Liver (tissue), 9 donors: ENCODE data around the gene MED22. TPM values are rescaled to one million over a fixed set of nuclear protein-coding genes. Genes with fewer than 3 reads are reported as not detected.

Experiments used
- DNase-seq: peaks from one replicate; pipeline ENCODE4 v3.0.0-alpha.2; 2017; ENCODE audit warnings: low spot score
- H3K27ac ChIP-seq, 2 donors: one replicate each; pipeline ENCODE4 v1.7.0; 2013; ENCODE audit warnings: inconsistent platforms in 2 of 2, low read length in 2 of 2, control low read depth in 1 of 2, low read depth in 1 of 2, mild to moderate bottlenecking in 1 of 2
- H3K27me3 ChIP-seq, 4 donors: one replicate each; pipeline versions ENCODE4 v1.6.1 to v1.7.0; 2013; ENCODE audit warnings: low read length in 3 of 4, inconsistent platforms in 1 of 4, mild to moderate bottlenecking in 1 of 4, moderate library complexity in 1 of 4; ENCODE audit not compliant: control insufficient read depth in 4 of 4, insufficient read depth in 4 of 4
- H3K36me3 ChIP-seq, 4 donors: one replicate each; pipeline versions ENCODE4 v1.6.1 to v1.7.0; 2013; ENCODE audit warnings: low read length in 3 of 4, mild to moderate bottlenecking in 3 of 4, low read depth in 1 of 4, moderate library complexity in 1 of 4; ENCODE audit not compliant: control insufficient read depth in 4 of 4, insufficient read depth in 3 of 4
- H3K4me1 ChIP-seq, 4 donors: one replicate each; pipeline versions ENCODE4 v1.6.1 to v1.7.0; 2013; ENCODE audit warnings: low read length in 3 of 4, mild to moderate bottlenecking in 3 of 4, moderate library complexity in 1 of 4; ENCODE audit not compliant: control insufficient read depth in 4 of 4, insufficient read depth in 4 of 4
- H3K4me3 ChIP-seq, 3 donors: one replicate each; pipeline versions ENCODE4 v1.6.1 to v1.7.0; 2013; ENCODE audit warnings: low read length in 3 of 3, control low read depth in 1 of 3, low read depth in 1 of 3, mild to moderate bottlenecking in 1 of 3
- H3K9ac ChIP-seq, 2 donors: one replicate each; pipeline ENCODE4 v1.7.0; 2013; ENCODE audit warnings: low read length in 2 of 2, mild to moderate bottlenecking in 2 of 2, moderate library complexity in 2 of 2, control low read depth in 1 of 2, low read depth in 1 of 2
- H3K9me3 ChIP-seq, 4 donors: one replicate each; pipeline versions ENCODE4 v1.6.1 to v1.7.0; 2013; ENCODE audit warnings: low read length in 3 of 4; ENCODE audit not compliant: control insufficient read depth in 4 of 4
- ATF3 ChIP-seq: IDR thresholded peaks from 2 replicates; pipeline ENCODE4 v1.6.1; 2016; ENCODE audit warnings: antibody characterized with exemption
- CTCF ChIP-seq: fragments of 150-350 bp; IDR thresholded peaks from 2 replicates; pipeline ENCODE4 v1.5.1; 2017; ENCODE audit warnings: improper control_type of control experiment, low read depth, low read length; ENCODE audit not compliant: missing input control
- EGR1 ChIP-seq, 2 donors: IDR thresholded peaks; 2 replicates each; pipeline ENCODE4 v1.6.1; 2016 to 2018; ENCODE audit warnings: antibody characterized with exemption in 2 of 2, low read depth in 2 of 2
- FOXA1 ChIP-seq: IDR thresholded peaks from 2 replicates; pipeline ENCODE4 v1.6.1; 2016; ENCODE audit warnings: antibody characterized with exemption
- FOXA2 ChIP-seq: IDR thresholded peaks from 2 replicates; pipeline ENCODE4 v1.6.1; 2016; ENCODE audit warnings: antibody characterized with exemption
- GABPA ChIP-seq, 2 donors: IDR thresholded peaks in 1 of 2; conservative IDR thresholded peaks in 1 of 2; 2 replicates each; pipeline ENCODE4 v1.6.1; 2016; ENCODE audit warnings: antibody characterized with exemption in 2 of 2, mild to moderate bottlenecking in 1 of 2, moderate library complexity in 1 of 2
- HNF4A ChIP-seq, 2 donors: conservative IDR thresholded peaks; 2 replicates each; pipeline ENCODE4 v1.6.1; 2016; ENCODE audit warnings: antibody characterized with exemption in 2 of 2, mild to moderate bottlenecking in 2 of 2
- HNF4G ChIP-seq: IDR thresholded peaks from 2 replicates; pipeline ENCODE4 v1.6.1; 2016; ENCODE audit warnings: antibody characterized with exemption
- JUND ChIP-seq, 2 donors: IDR thresholded peaks; 2 replicates each; pipeline ENCODE4 v1.6.1; 2016; ENCODE audit warnings: antibody characterized with exemption in 2 of 2
- MAX ChIP-seq: IDR thresholded peaks from 2 replicates; pipeline ENCODE4 v1.6.1; 2016; ENCODE audit warnings: antibody characterized with exemption
- NR2F2 ChIP-seq: IDR thresholded peaks from 2 replicates; pipeline ENCODE4 v1.6.1; 2016; ENCODE audit warnings: antibody characterized with exemption
- RAD21 ChIP-seq, 2 donors: IDR thresholded peaks; 2 replicates each; pipeline ENCODE4 v1.6.1; 2016; ENCODE audit warnings: antibody characterized with exemption in 2 of 2, mild to moderate bottlenecking in 2 of 2
- REST ChIP-seq: IDR thresholded peaks from 2 replicates; pipeline ENCODE4 v1.6.1; 2016; ENCODE audit warnings: antibody characterized with exemption, mild to moderate bottlenecking
- RXRA ChIP-seq, 2 donors: IDR thresholded peaks; 2 replicates each; pipeline ENCODE4 v1.6.1; 2017 to 2018; ENCODE audit warnings: antibody characterized with exemption in 2 of 2, mild to moderate bottlenecking in 1 of 2
- SP1 ChIP-seq: IDR thresholded peaks from 2 replicates; pipeline ENCODE4 v1.6.1; 2018; ENCODE audit warnings: antibody characterized with exemption, mild to moderate bottlenecking
- TAF1 ChIP-seq: conservative IDR thresholded peaks from 2 replicates; pipeline ENCODE4 v1.6.1; 2016; ENCODE audit warnings: antibody characterized with exemption, mild to moderate bottlenecking
- YY1 ChIP-seq: IDR thresholded peaks from 2 replicates; pipeline ENCODE4 v1.6.1; 2016; ENCODE audit warnings: antibody characterized with exemption, mild to moderate bottlenecking
- ZBTB33 ChIP-seq: IDR thresholded peaks from 2 replicates; pipeline ENCODE4 v1.6.1; 2016; ENCODE audit warnings: antibody characterized with exemption
- WGBS: extraction: QIAGEN DNeasy Blood & Tissue Kit; methylation state at CpG from one replicate; pipeline ENCODE4 v1.1.7; 2013; 5-methylcytosine and 5-hydroxymethylcytosine counted together
- polyA plus RNA-seq, 2 donors: library from polyadenylated mRNA; stranded (reverse) in 1 of 2; unstranded in 1 of 2; fragments of 200-250 nt in 1 of 2; fragments of >200 nt in 1 of 2; fragmentation: Nextera tagmentation in 1 of 2; extraction: Ambion mirVana in 1 of 2; gene quantifications; one replicate each; pipeline versions ENCODE4 v1.2.1 to v1.2.3, GENCODE V29; 2013 to 2015
- total RNA-seq, 2 donors: library from RNA; depleted of rRNA; stranded (reverse); fragments of >200 nt; gene quantifications; one replicate each; pipeline ENCODE4 v1.2.3, GENCODE V29; 2014
- donor health status: healthy.
- donor health status: healthy.
- donor health status: healthy.
- donor health status: healthy.
- donor health status: healthy.

Gene MED22
- total and polyA plus RNA-seq, 4 donors, result 3.1 to 10.3 (median 9.9) TPM

- WGBS, result 96% methylated on average over 19 of the region's 19 CpGs
- Histone ChIP-seq H3K36me3 (peaks cover 0 to 45% (median 12%) of the 10 kb centered on the region in 4 donors), H3K9me3 (no peaks in the 10 kb centered on the region), H3K27me3 (no peaks in the 10 kb centered on the region), H3K4me3 (no peak overlapping the region), H3K4me1 (peaks cover 2 to 17% (median 12%) of the 10 kb centered on the region in 4 donors), H3K9ac (no peak overlapping the region), H3K27ac (no peak overlapping the region)
- no peak for TF ChIP-seq HNF4G
- no peak for TF ChIP-seq TAF1
- DNase-seq, result no peak
Measured at GRCh38 chr9:133344071-133344470, 3.9 kb downstream of the MED22 start.

GRCh38 chr9:133342570-133342969 is 5.4 kb downstream of the MED22 start:
- no peak for DNase-seq
- 92% methylated on average over 11 of the region's 11 CpGs for WGBS
- H3K36me3 ChIP-seq, result peaks cover 0 to 46% (median 13%) of the 10 kb centered on the region in 4 donors
- no peak for TF ChIP-seq SP1
- TF ChIP-seq REST, result no peak
- TF ChIP-seq FOXA1, result no peak
- no peak for TF ChIP-seq HNF4G
- no peak for TF ChIP-seq CTCF
- no peak for TF ChIP-seq YY1
- no peak for TF ChIP-seq ATF3
- no peak for TF ChIP-seq JUND (IDR thresholded peaks at IDR 0.05)
- TF ChIP-seq ZBTB33, result no peak
- TF ChIP-seq RXRA (IDR thresholded peaks at IDR 0.05), result no peak
- no peak for TF ChIP-seq MAX
- no peak for TF ChIP-seq TAF1
- no peak for TF ChIP-seq RAD21 (IDR thresholded peaks at IDR 0.05)
- no peak for TF ChIP-seq HNF4A (conservative IDR thresholded peaks at IDR 0.05)
- no peak for TF ChIP-seq GABPA (IDR thresholded peaks at IDR 0.05 in 1 of 2, conservative IDR thresholded peaks at IDR 0.05 in 1 of 2)
- no peak for TF ChIP-seq NR2F2
- no peak for TF ChIP-seq FOXA2
- TF ChIP-seq EGR1 (IDR thresholded peaks at IDR 0.05; ENCODE audit: low read depth in 2 of 2), result no peak
- H3K9ac ChIP-seq, result no peak overlapping the region
- no peaks in the 10 kb centered on the region for H3K27me3 ChIP-seq
- no peak overlapping the region for H3K4me3 ChIP-seq
- H3K4me1 ChIP-seq, result peaks cover 0 to 15% (median 8%) of the 10 kb centered on the region in 4 donors
- no peaks in the 10 kb centered on the region for H3K9me3 ChIP-seq
- no peak overlapping the region for H3K27ac ChIP-seq
